Measurements from ENCODE around the gene WBP1L. TPM values are rescaled to one million over a fixed set of nuclear protein-coding genes. Genes with fewer than 3 reads are reported as not detected.
"Not testable (repeated sequence)": the region's sequence is repeated elsewhere in the genome, so short reads cannot be mapped to it uniquely, and the experiment has no call there.

WBP1L gene
- total RNA-seq, 1 experiment from 2014 or later = 21.0 TPM

GRCh38 chr10:102843139-102843538 is 99.4 kb downstream of the WBP1L start:
- H3K4me1 ChIP-seq (replicated peaks); H3K27me3 ChIP-seq (replicated peaks); DNase-seq (ENCODE audit: low read depth in 1 of 2, low spot score in 2 of 2); H3K27ac ChIP-seq; H3K4me3 ChIP-seq; H3K36me3 ChIP-seq; H3K9me3 ChIP-seq (replicated peaks): not testable (repeated sequence)

GRCh38 chr10:102844190-102844776 is 100.5 kb downstream of the WBP1L start:
- H3K27me3 ChIP-seq (replicated peaks); H3K4me1 ChIP-seq (replicated peaks); H3K4me3 ChIP-seq; DNase-seq (ENCODE audit: low read depth in 1 of 2, low spot score in 2 of 2); H3K9me3 ChIP-seq (replicated peaks); H3K36me3 ChIP-seq; H3K27ac ChIP-seq: not testable (repeated sequence)

GRCh38 chr10:102845352-102845902 is 101.7 kb downstream of the WBP1L start:
- Histone ChIP-seq H3K9me3 (replicated peaks) (0 out of 2 replicates have a peak, but pooled peaks cover 3% of the 10 kb centered on the region), H3K27me3 (replicated peaks) (no peaks in the 10 kb centered on the region), H3K27ac (no peak overlapping the region), H3K4me1 (replicated peaks) (no peaks in the 10 kb centered on the region), H3K36me3 (no peaks in the 10 kb centered on the region), H3K4me3 (no peak overlapping the region)
- DNase-seq (ENCODE audit: low read depth in 1 of 2, low spot score in 2 of 2) = no peak

- Histone ChIP-seq H3K9me3 (replicated peaks) (0 out of 2 replicates have a peak, but pooled peaks cover 2% of the 10 kb centered on the region), H3K27me3 (replicated peaks) (no peaks in the 10 kb centered on the region), H3K4me1 (replicated peaks) (peaks cover 1% of the 10 kb centered on the region), H3K4me3 (no peak overlapping the region), H3K36me3 (no peaks in the 10 kb centered on the region), H3K27ac (no peak overlapping the region)
- no peak for DNase-seq (ENCODE audit: low read depth in 1 of 2, low spot score in 2 of 2)
These were observed 106.3 kb downstream of the WBP1L start for GRCh38 chr10:102850025-102850518.

- not testable (repeated sequence) for DNase-seq (ENCODE audit: low read depth in 1 of 2, low spot score in 2 of 2); H3K4me1 ChIP-seq (replicated peaks); H3K9me3 ChIP-seq (replicated peaks); H3K27ac ChIP-seq; H3K4me3 ChIP-seq; H3K27me3 ChIP-seq (replicated peaks); H3K36me3 ChIP-seq
These were observed 109.5 kb downstream of the WBP1L start for GRCh38 chr10:102853237-102853636.

GRCh38 chr10:102855731-102856436 is 112.1 kb downstream of the WBP1L start:
- H3K27me3 ChIP-seq (replicated peaks); H3K9me3 ChIP-seq (replicated peaks); H3K4me3 ChIP-seq; H3K4me1 ChIP-seq (replicated peaks); H3K36me3 ChIP-seq: not testable (repeated sequence)
- peak overlapping the region; percentile 53 for H3K27ac ChIP-seq
- peak; percentile 94 to 95 for DNase-seq (ENCODE audit: low read depth in 1 of 2, low spot score in 2 of 2)

GRCh38 chr10:102856758-102857424 is 113.1 kb downstream of the WBP1L start:
- no peak for DNase-seq (ENCODE audit: low read depth in 1 of 2, low spot score in 2 of 2)
- Histone ChIP-seq H3K4me3 (no peak overlapping the region), H3K9me3 (replicated peaks) (no peaks in the 10 kb centered on the region), H3K27me3 (replicated peaks) (no peaks in the 10 kb centered on the region), H3K36me3 (peaks cover 2% of the 10 kb centered on the region; the same call in 1 of the 2 replicates), H3K4me1 (replicated peaks) (peaks cover 10% of the 10 kb centered on the region), H3K27ac (no peak overlapping the region)

GRCh38 chr10:102859911-102860310 is 116.2 kb downstream of the WBP1L start:
- no peaks in the 10 kb centered on the region for H3K9me3 ChIP-seq (replicated peaks)
- no peak overlapping the region for H3K4me3 ChIP-seq
- H3K36me3 ChIP-seq = peaks cover 19% of the 10 kb centered on the region
- peaks cover 10% of the 10 kb centered on the region for H3K4me1 ChIP-seq (replicated peaks)
- no peak overlapping the region for H3K27ac ChIP-seq
- H3K27me3 ChIP-seq (replicated peaks) = no peaks in the 10 kb centered on the region
- no peak for DNase-seq (ENCODE audit: low read depth in 1 of 2, low spot score in 2 of 2)

GRCh38 chr10:102863660-102864059 is 119.9 kb downstream of the WBP1L start:
- Histone ChIP-seq H3K27ac (no peak overlapping the region), H3K9me3 (replicated peaks) (no peaks in the 10 kb centered on the region), H3K27me3 (replicated peaks) (no peaks in the 10 kb centered on the region), H3K4me3 (no peak overlapping the region), H3K36me3 (peaks cover 23% of the 10 kb centered on the region), H3K4me1 (replicated peaks) (no peaks in the 10 kb centered on the region)
- no peak for DNase-seq (ENCODE audit: low read depth in 1 of 2, low spot score in 2 of 2)

- H3K9me3 ChIP-seq (replicated peaks) = no peaks in the 10 kb centered on the region
- H3K27me3 ChIP-seq (replicated peaks) = no peaks in the 10 kb centered on the region; the same call in none of the 2 replicates
- peaks cover 23% of the 10 kb centered on the region for H3K36me3 ChIP-seq
- H3K4me3 ChIP-seq = no peak overlapping the region
- DNase-seq (ENCODE audit: low read depth in 1 of 2, low spot score in 2 of 2) = no peak
- no peak overlapping the region for H3K27ac ChIP-seq
- 0 out of 2 replicates have a peak, but pooled peaks cover 6% of the 10 kb centered on the region for H3K4me1 ChIP-seq (replicated peaks)
These were observed 121.9 kb downstream of the WBP1L start for GRCh38 chr10:102865620-102866019.

Other genes with a start within 250 kb of the WBP1L start
- 117 and 126 TPM in 2 replicates for gene ACTR1A, start 241.2 kb upstream of the WBP1L start, total RNA-seq (2014; rRNA removed; shearing (Covaris generic))
- 2.7 and 3.7 TPM in 2 replicates for gene SUFU, start 240.0 kb upstream of the WBP1L start, total RNA-seq (2014; rRNA removed; shearing (Covaris generic))
- 77.2 and 93.3 TPM in 2 replicates for gene TRIM8, start 99.5 kb upstream of the WBP1L start, total RNA-seq (2014; rRNA removed; shearing (Covaris generic))
- gene ARL3, start 29.6 kb upstream of the WBP1L start, total RNA-seq (2014; rRNA removed; shearing (Covaris generic)) = 12.1 and 14.3 TPM in 2 replicates
- 1.1 and 3.1 TPM in 2 replicates for gene SFXN2, start 29.3 kb upstream of the WBP1L start, total RNA-seq (2014; rRNA removed; shearing (Covaris generic))
- not detected in 2 replicates for gene CYP17A1, start 93.5 kb downstream of the WBP1L start, total RNA-seq (2014; rRNA removed; shearing (Covaris generic))
- gene BORCS7, start 110.3 kb downstream of the WBP1L start, total RNA-seq (2014; rRNA removed; shearing (Covaris generic)) = 31.9 and 41.9 TPM in 2 replicates
- gene AS3MT, start 125.5 kb downstream of the WBP1L start, total RNA-seq (2014; rRNA removed; shearing (Covaris generic)) = 0.09 and 0.45 TPM in 2 replicates
- 8.2 and 8.9 TPM in 2 replicates for gene CNNM2, start 174.3 kb downstream of the WBP1L start, total RNA-seq (2014; rRNA removed; shearing (Covaris generic))

Data from SJSA1 (cell line).